ENCODE measurements around the gene PDE6B. TPM values are rescaled to one million over a fixed set of nuclear protein-coding genes. Genes with fewer than 3 reads are reported as not detected.

The PDE6B gene
- polyA plus RNA-seq, 2 of the 4 experiments (the other 2 are of a cell fraction), result not detected

- TF ChIP-seq REST (IDR thresholded peaks at IDR 0.05) (no peak), KDM1A (IDR thresholded peaks at IDR 0.05; ENCODE audit: low read depth) (no peak), PBX3 (IDR thresholded peaks at IDR 0.05) (no peak), HES2 (IDR thresholded peaks at IDR 0.05) (no peak), ELK1 (IDR thresholded peaks at IDR 0.05; ENCODE audit: low read depth, low read length) (no peak), HOXA7 (CRISPR knock-in tag; IDR thresholded peaks at IDR 0.05) (no peak), EHMT2 (IDR thresholded peaks at IDR 0.05; ENCODE audit: low read depth) (no peak), ZFP36 (IDR thresholded peaks at IDR 0.05; ENCODE audit: borderline replicate concordance, partially characterized antibody) (no peak), POLR2AphosphoS2 (conservative IDR thresholded peaks at IDR 0.05; ENCODE audit: low read length) (no peak), BCL3 (IDR thresholded peaks at IDR 0.05) (no peak), CHD4 (IDR thresholded peaks at IDR 0.05; ENCODE audit: borderline replicate concordance) (no peak), RCOR1 (IDR thresholded peaks at IDR 0.05; ENCODE audit: low read depth, low read length) (no peak), KDM5A (IDR thresholded peaks at IDR 0.05) (no peak), BHLHE40 (IDR thresholded peaks at IDR 0.05; ENCODE audit: low read depth, low read length) (no peak), MAFK (IDR thresholded peaks at IDR 0.05; ENCODE audit: partially characterized antibody) (no peak)
Measured at GRCh38 chr4:687048-687970, 61.9 kb downstream of the PDE6B start (continued).

- POLR2A ChIA-PET, result interaction anchor here (1.3 kb wide), 1 partner anchor 14 kb away, joined by 10 read pairs; the partner anchor contains the start of genes ATP5ME and MYL5
- WGBS (ENCODE audit: missing lambda C conversion rate), result 91% methylated on average over 10 of the region's 26 CpGs
- H3K4me2 ChIP-seq, result peak overlapping the region; percentile 74
- H3K4me3 ChIP-seq, result no peak overlapping the region
- FAIRE-seq (no peak), DNase-seq (ENCODE audit: low read depth in 1 of 2, low spot score in 1 of 2) (no peak), ATAC-seq (no peak)
- H3K27ac ChIP-seq, result peak overlapping the region; percentile 76 to 98
- CTCF ChIA-PET, result interaction anchor here (1.2 kb wide), 1 partner anchor 54 kb away, joined by 5 read pairs; no protein-coding TSS in a partner anchor
- peaks cover 23% of the 10 kb centered on the region for H3K4me1 ChIP-seq
- no peaks in the 10 kb centered on the region for H3K9me3 ChIP-seq
- TF ChIP-seq HMGXB4 (CRISPR knock-in tag; IDR thresholded peaks at IDR 0.05; ENCODE audit: borderline replicate concordance), result no peak
- 0 out of 2 replicates have a peak, but pooled peaks have one; percentile 9 for TF ChIP-seq E2F6 (IDR thresholded peaks at IDR 0.05; ENCODE audit: borderline replicate concordance, low read depth)
- no peak for TF ChIP-seq ATOH8 (CRISPR knock-in tag; IDR thresholded peaks at IDR 0.05; ENCODE audit: low read depth)
- no peak for TF ChIP-seq NPAS2 (CRISPR knock-in tag; IDR thresholded peaks at IDR 0.05; ENCODE audit: borderline replicate concordance)
- TF ChIP-seq ELK1 (IDR thresholded peaks at IDR 0.05; ENCODE audit: low read depth, low read length), result no peak
- TF ChIP-seq ZSCAN20 (CRISPR knock-in tag; IDR thresholded peaks at IDR 0.05), result no peak
Measured at GRCh38 chr4:687971-688853, 62.8 kb downstream of the PDE6B start.
